HepG2 (cell line): ENCODE data around the gene BABAM2. TPM values are rescaled to one million over a fixed set of nuclear protein-coding genes. Genes with fewer than 3 reads are reported as not detected.

Source experiments
- ASH2L ChIP-seq: fragments of 300-600, 200-600 bp; sonication (generic); IDR thresholded peaks from 2 replicates; pipeline ENCODE4 v1.7.0; 2017; ENCODE audit warnings: low read depth, mild to moderate bottlenecking, moderate library complexity, mixed read lengths, low read length; ENCODE audit not compliant: insufficient read length
- GTF3A ChIP-seq: sonication (generic); formaldehyde crosslinking; conservative IDR thresholded peaks from 2 replicates; pipeline ENCODE4 v1.4.0; 2020; ENCODE audit warnings: mild to moderate bottlenecking, missing genetic modification reagents
- NRL ChIP-seq: sonication (generic); formaldehyde crosslinking; IDR thresholded peaks from 2 replicates; pipeline ENCODE4 v1.5.0; 2020; ENCODE audit warnings: missing genetic modification reagents, mild to moderate bottlenecking, moderate library complexity, borderline replicate concordance
- POLR2G ChIP-seq: fragments of 200-400 bp; formaldehyde crosslinking; IDR thresholded peaks from 2 replicates; pipeline ENCODE4 v1.6.1; 2018; ENCODE audit warnings: mild to moderate bottlenecking, low read depth, low read length, moderate library complexity
- ZNF230 ChIP-seq: sonication (generic); formaldehyde crosslinking; IDR thresholded peaks from 2 replicates; pipeline ENCODE4 v1.4.0; 2020; ENCODE audit warnings: mild to moderate bottlenecking, missing genetic modification reagents
- ZNF232 ChIP-seq: sonication (generic); formaldehyde crosslinking; IDR thresholded peaks from 2 replicates; pipeline ENCODE4 v1.4.0; 2020; ENCODE audit warnings: missing genetic modification reagents, borderline replicate concordance
- ZNF329 ChIP-seq: sonication (generic); formaldehyde crosslinking; IDR thresholded peaks from 2 replicates; pipeline ENCODE4 v1.9.0; 2021; ENCODE audit warnings: low read depth, mild to moderate bottlenecking, missing genetic modification reagents
- ZNF792 ChIP-seq: IDR thresholded peaks from 2 replicates; pipeline ENCODE4 v1.6.1; 2016
- ZNF83 ChIP-seq: sonication (generic); formaldehyde crosslinking; IDR thresholded peaks from 2 replicates; pipeline ENCODE4 v1.4.0; 2020; ENCODE audit warnings: missing genetic modification reagents, mild to moderate bottlenecking, borderline replicate concordance
- polyA plus RNA-seq, 8 experiments: library from polyadenylated mRNA; depleted of rRNA in 3 of 8; stranded (reverse) in 7 of 8; unstranded in 1 of 8; fragments of >200 nt; fragmentation: Illumina TruSeq in 4 of 8; extraction: Trizol in 4 of 8; gene quantifications; 2 replicates each; pipeline versions ENCODE4 v1.2.1 to v1.2.3, GENCODE V29; 2011 to 2016; ENCODE audit warnings: low read depth in 4 of 8, missing spikeins in 1 of 8, mixed read lengths in 1 of 8; ENCODE audit not compliant: insufficient read depth in 1 of 8
- total RNA-seq, 5 experiments: library from RNA; depleted of rRNA; stranded (reverse); fragments of >200 nt; fragmentation: Illumina TruSeq; extraction: Trizol; gene quantifications; 2 replicates each; pipeline ENCODE4 v1.2.3, GENCODE V29; 2016; ENCODE audit warnings: low read depth in 1 of 5
- TF ChIP-seq, protein P1 (sequence below): sonication (generic); formaldehyde crosslinking; IDR thresholded peaks from 2 replicates; pipeline ENCODE4 v1.4.0; 2020; ENCODE audit warnings: mild to moderate bottlenecking, missing genetic modification reagents
- TF ChIP-seq, protein P2 (sequence below): sonication (generic); formaldehyde crosslinking; IDR thresholded peaks from 2 replicates; pipeline ENCODE4 v1.5.0; 2020; ENCODE audit warnings: mild to moderate bottlenecking, missing genetic modification reagents, borderline replicate concordance
- TF ChIP-seq, protein P3 (sequence below): IDR thresholded peaks from 2 replicates; pipeline ENCODE4 v1.6.1; 2016; ENCODE audit warnings: low read depth, missing genetic modification reagents, missing compliant biosample characterization

BABAM2 gene
- total and polyA plus RNA-seq, 2 of the 13 experiments (the other 11 are each of a cell fraction or from before 2014, with no cell fraction given), result 24.9 to 28.0 TPM

DNA sequence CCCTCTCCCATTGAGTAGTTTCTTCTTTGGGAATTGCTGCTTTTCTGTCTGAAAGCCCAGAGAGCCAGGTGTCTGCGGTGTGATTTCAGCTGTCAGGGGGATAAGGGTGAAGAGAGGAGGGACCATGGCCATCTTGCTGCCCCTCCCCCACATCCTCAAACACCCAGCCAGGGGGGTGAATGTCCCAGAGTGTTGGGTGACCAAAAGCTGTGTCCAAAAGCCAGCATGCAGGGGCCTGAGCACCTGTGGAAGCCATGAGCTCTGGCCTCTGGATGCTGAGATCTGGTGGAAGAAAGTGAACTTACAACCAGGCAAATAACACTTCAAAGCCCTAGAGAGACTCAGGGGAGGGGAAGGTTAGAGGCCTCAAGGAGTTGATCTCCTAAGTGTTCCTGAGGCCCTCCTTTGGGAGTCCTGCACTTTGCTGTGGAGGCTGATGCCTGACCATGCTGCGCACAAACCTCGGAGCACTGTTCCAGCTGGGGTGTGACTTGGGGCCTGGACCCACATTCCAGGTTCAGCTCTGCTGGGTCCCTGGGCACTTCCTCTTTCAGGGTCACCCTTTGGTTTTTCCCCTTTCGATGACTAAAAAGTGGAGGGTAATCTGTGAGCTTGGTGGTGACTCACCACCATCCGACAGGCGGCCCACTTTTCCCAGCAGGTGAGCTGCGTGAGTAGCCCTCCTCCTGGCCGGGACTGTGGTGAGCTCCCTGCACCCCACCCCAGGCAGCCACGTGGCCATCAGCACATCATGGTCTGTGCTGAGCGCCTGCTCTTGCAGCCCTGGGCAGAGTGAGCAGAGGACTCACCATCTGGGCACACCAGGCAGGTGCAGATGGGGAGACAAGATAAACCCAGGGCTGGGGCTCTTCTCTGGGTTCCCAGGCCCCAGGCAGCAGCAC, 435.3 kb downstream of the BABAM2 start (continued):
- TF ChIP-seq, protein P1, sequence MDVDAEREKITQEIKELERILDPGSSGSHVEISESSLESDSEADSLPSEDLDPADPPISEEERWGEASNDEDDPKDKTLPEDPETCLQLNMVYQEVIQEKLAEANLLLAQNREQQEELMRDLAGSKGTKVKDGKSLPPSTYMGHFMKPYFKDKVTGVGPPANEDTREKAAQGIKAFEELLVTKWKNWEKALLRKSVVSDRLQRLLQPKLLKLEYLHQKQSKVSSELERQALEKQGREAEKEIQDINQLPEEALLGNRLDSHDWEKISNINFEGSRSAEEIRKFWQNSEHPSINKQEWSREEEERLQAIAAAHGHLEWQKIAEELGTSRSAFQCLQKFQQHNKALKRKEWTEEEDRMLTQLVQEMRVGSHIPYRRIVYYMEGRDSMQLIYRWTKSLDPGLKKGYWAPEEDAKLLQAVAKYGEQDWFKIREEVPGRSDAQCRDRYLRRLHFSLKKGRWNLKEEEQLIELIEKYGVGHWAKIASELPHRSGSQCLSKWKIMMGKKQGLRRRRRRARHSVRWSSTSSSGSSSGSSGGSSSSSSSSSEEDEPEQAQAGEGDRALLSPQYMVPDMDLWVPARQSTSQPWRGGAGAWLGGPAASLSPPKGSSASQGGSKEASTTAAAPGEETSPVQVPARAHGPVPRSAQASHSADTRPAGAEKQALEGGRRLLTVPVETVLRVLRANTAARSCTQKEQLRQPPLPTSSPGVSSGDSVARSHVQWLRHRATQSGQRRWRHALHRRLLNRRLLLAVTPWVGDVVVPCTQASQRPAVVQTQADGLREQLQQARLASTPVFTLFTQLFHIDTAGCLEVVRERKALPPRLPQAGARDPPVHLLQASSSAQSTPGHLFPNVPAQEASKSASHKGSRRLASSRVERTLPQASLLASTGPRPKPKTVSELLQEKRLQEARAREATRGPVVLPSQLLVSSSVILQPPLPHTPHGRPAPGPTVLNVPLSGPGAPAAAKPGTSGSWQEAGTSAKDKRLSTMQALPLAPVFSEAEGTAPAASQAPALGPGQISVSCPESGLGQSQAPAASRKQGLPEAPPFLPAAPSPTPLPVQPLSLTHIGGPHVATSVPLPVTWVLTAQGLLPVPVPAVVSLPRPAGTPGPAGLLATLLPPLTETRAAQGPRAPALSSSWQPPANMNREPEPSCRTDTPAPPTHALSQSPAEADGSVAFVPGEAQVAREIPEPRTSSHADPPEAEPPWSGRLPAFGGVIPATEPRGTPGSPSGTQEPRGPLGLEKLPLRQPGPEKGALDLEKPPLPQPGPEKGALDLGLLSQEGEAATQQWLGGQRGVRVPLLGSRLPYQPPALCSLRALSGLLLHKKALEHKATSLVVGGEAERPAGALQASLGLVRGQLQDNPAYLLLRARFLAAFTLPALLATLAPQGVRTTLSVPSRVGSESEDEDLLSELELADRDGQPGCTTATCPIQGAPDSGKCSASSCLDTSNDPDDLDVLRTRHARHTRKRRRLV (CRISPR knock-in tag), result no peak
- TF ChIP-seq ZNF83 (CRISPR knock-in tag) (no peak), ASH2L (no peak), ZNF232 (CRISPR knock-in tag) (no peak), ZNF230 (no peak), ZNF329 (CRISPR knock-in tag) (no peak), NRL (CRISPR knock-in tag) (no peak), POLR2G (no peak), GTF3A (no peak), ZNF792 (CRISPR knock-in tag) (no peak)
- TF ChIP-seq, protein P2, sequence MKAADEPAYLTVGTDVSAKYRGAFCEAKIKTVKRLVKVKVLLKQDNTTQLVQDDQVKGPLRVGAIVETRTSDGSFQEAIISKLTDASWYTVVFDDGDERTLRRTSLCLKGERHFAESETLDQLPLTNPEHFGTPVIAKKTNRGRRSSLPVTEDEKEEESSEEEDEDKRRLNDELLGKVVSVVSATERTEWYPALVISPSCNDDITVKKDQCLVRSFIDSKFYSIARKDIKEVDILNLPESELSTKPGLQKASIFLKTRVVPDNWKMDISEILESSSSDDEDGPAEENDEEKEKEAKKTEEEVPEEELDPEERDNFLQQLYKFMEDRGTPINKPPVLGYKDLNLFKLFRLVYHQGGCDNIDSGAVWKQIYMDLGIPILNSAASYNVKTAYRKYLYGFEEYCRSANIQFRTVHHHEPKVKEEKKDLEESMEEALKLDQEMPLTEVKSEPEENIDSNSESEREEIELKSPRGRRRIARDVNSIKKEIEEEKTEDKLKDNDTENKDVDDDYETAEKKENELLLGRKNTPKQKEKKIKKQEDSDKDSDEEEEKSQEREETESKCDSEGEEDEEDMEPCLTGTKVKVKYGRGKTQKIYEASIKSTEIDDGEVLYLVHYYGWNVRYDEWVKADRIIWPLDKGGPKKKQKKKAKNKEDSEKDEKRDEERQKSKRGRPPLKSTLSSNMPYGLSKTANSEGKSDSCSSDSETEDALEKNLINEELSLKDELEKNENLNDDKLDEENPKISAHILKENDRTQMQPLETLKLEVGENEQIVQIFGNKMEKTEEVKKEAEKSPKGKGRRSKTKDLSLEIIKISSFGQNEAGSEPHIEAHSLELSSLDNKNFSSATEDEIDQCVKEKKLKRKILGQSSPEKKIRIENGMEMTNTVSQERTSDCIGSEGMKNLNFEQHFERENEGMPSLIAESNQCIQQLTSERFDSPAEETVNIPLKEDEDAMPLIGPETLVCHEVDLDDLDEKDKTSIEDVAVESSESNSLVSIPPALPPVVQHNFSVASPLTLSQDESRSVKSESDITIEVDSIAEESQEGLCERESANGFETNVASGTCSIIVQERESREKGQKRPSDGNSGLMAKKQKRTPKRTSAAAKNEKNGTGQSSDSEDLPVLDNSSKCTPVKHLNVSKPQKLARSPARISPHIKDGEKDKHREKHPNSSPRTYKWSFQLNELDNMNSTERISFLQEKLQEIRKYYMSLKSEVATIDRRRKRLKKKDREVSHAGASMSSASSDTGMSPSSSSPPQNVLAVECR, result no peak
- TF ChIP-seq, protein P3, sequence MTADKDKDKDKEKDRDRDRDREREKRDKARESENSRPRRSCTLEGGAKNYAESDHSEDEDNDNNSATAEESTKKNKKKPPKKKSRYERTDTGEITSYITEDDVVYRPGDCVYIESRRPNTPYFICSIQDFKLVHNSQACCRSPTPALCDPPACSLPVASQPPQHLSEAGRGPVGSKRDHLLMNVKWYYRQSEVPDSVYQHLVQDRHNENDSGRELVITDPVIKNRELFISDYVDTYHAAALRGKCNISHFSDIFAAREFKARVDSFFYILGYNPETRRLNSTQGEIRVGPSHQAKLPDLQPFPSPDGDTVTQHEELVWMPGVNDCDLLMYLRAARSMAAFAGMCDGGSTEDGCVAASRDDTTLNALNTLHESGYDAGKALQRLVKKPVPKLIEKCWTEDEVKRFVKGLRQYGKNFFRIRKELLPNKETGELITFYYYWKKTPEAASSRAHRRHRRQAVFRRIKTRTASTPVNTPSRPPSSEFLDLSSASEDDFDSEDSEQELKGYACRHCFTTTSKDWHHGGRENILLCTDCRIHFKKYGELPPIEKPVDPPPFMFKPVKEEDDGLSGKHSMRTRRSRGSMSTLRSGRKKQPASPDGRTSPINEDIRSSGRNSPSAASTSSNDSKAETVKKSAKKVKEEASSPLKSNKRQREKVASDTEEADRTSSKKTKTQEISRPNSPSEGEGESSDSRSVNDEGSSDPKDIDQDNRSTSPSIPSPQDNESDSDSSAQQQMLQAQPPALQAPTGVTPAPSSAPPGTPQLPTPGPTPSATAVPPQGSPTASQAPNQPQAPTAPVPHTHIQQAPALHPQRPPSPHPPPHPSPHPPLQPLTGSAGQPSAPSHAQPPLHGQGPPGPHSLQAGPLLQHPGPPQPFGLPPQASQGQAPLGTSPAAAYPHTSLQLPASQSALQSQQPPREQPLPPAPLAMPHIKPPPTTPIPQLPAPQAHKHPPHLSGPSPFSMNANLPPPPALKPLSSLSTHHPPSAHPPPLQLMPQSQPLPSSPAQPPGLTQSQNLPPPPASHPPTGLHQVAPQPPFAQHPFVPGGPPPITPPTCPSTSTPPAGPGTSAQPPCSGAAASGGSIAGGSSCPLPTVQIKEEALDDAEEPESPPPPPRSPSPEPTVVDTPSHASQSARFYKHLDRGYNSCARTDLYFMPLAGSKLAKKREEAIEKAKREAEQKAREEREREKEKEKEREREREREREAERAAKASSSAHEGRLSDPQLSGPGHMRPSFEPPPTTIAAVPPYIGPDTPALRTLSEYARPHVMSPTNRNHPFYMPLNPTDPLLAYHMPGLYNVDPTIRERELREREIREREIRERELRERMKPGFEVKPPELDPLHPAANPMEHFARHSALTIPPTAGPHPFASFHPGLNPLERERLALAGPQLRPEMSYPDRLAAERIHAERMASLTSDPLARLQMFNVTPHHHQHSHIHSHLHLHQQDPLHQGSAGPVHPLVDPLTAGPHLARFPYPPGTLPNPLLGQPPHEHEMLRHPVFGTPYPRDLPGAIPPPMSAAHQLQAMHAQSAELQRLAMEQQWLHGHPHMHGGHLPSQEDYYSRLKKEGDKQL (CRISPR knock-in tag), result no peak
